ENCODE measurements around the gene AR. TPM values are rescaled to one million over a fixed set of nuclear protein-coding genes. Genes with fewer than 3 reads are reported as not detected.

AR gene
- total and polyA plus RNA-seq, 7 donors = under 0.01 to 9.1 (median 5.4) TPM; not detected in 1

- Histone ChIP-seq H3K27me3 (no peaks in the 10 kb centered on the region), H3K4me1 (peaks cover 0 to 9% (median 0%) of the 10 kb centered on the region in 4 donors), H3K4me3 (peak overlapping the region; percentile 36 to 56 (median 54)), H3K27ac (peak overlapping the region; percentile 1 to 81 (median 58)), H3K36me3 (no peaks in the 10 kb centered on the region), H3K9me3 (no peaks in the 10 kb centered on the region)
- DNase-seq = peak; percentile 63
- intact Hi-C loops (cut with DNase I) = no loop called here
- no peak for TF ChIP-seq POLR2A (IDR thresholded peaks at IDR 0.05)
- 1 to 7% methylated on average over 35 of the region's 35 CpGs for WGBS, 2 donors
These were observed 1.4 kb downstream of the AR start for GRCh38 chrX:67545036-67545821.

DNA sequence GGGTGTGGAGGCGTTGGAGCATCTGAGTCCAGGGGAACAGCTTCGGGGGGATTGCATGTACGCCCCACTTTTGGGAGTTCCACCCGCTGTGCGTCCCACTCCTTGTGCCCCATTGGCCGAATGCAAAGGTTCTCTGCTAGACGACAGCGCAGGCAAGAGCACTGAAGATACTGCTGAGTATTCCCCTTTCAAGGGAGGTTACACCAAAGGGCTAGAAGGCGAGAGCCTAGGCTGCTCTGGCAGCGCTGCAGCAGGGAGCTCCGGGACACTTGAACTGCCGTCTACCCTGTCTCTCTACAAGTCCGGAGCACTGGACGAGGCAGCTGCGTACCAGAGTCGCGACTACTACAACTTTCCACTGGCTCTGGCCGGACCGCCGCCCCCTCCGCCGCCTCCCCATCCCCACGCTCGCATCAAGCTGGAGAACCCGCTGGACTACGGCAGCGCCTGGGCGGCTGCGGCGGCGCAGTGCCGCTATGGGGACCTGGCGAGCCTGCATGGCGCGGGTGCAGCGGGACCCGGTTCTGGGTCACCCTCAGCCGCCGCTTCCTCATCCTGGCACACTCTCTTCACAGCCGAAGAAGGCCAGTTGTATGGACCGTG lies 2.2 kb downstream of the AR start:
- WGBS, 2 donors = 1 to 6% methylated on average over 40 to 41 of the region's 41 CpGs
- Histone ChIP-seq H3K27me3 (no peaks in the 10 kb centered on the region), H3K4me3 (peak overlapping the region; percentile 36 to 56 (median 54)), H3K4me1 (peaks cover 0 to 9% (median 0%) of the 10 kb centered on the region in 4 donors), H3K27ac (peak overlapping the region; percentile 1 to 81 (median 58)), H3K9me3 (no peaks in the 10 kb centered on the region), H3K36me3 (no peaks in the 10 kb centered on the region)
- TF ChIP-seq POLR2AphosphoS5 (IDR thresholded peaks at IDR 0.05) (no peak), POLR2A (IDR thresholded peaks at IDR 0.05) (no peak), CTCF (IDR thresholded peaks at IDR 0.05) (no peak), EP300 (IDR thresholded peaks at IDR 0.05) (no peak)
- intact Hi-C loops (cut with DNase I) = no loop called here
- peak; percentile 71 for DNase-seq

- WGBS, 2 donors = 27 to 29% methylated on average over 28 to 33 of the region's 44 CpGs
- DNase-seq = no peak
These were observed 2.9 kb downstream of the AR start for GRCh38 chrX:67546496-67547423.

DNA sequence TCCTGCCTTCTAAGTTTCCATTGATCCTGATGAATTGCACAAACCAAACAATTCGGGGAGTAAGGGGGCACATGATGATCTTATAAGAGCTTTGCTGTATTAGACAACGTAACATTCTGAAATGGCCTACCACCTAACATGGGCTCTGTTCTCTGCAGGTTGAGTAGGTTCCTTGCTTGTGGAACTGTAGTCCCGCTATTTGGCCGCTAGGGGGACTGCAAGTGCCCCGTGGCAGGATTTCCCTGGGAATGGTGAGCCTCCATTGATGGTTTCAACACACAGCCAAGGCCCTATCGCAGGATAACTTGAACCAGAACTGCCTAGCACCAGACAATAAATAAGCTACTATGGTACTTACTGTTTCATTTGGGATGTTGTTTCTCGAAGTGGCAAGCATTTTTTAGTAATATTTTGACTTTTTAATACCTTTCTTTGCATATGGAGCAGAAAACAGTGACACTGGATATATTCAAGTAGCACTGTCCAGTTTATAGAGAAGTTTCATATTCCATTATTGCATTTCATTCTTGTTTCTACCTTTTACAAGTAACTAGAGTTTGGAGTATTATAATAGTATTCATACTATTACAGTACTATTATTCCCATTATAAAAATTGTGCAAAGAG lies 11.9 kb downstream of the AR start:
- Histone ChIP-seq H3K4me1 (no peaks in the 10 kb centered on the region), H3K4me3 (no peak overlapping the region), H3K36me3 (no peaks in the 10 kb centered on the region), H3K9me3 (no peaks in the 10 kb centered on the region), H3K27me3 (no peaks in the 10 kb centered on the region), H3K27ac (no peak overlapping the region)
- WGBS, 2 donors = 29 to 40% methylated on average over 7 of the region's 7 CpGs
- TF ChIP-seq POLR2AphosphoS5 (IDR thresholded peaks at IDR 0.05) (no peak), CTCF (IDR thresholded peaks at IDR 0.05) (peak in 2 of 4 experiments; percentile 27 to 49)
- DNase-seq = no peak
- intact Hi-C loops (cut with DNase I) = no loop called here

More at GRCh38 chrX:67546496-67547423, 2.9 kb downstream of the AR start:
- no peaks in the 10 kb centered on the region for H3K36me3 ChIP-seq
- TF ChIP-seq POLR2A (IDR thresholded peaks at IDR 0.05) (no peak), EP300 (IDR thresholded peaks at IDR 0.05) (no peak), POLR2AphosphoS5 (IDR thresholded peaks at IDR 0.05) (no peak)
- H3K4me3 ChIP-seq = peak overlapping the region; percentile 36 to 56 (median 54)
- H3K27ac ChIP-seq = peak overlapping the region in 3 of 4 donors; percentile 56 to 81 (median 59)
- H3K4me1 ChIP-seq = peaks cover 0 to 9% (median 0%) of the 10 kb centered on the region in 4 donors
- H3K27me3 ChIP-seq = no peaks in the 10 kb centered on the region
- H3K9me3 ChIP-seq = no peaks in the 10 kb centered on the region
- intact Hi-C loops (cut with DNase I) = no loop called here

DNA sequence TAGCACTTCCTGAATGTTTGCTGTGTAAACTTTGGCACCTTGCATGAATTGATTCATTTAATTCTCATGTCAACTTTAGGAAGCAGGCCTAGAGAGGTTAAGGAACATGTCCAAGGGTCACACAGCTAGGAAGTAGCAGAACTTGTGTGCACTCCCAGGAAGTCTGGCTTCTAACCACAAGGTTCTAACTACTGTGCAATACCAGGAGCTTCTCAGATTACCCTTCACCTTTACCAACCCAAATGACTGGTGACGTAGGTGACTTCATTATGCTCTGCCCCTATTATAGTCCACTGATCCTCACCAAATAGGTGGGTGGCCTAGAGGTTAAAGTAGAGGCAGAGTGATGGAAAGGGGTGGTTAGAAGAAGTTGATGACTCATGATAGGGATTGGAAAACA lies 14.4 kb downstream of the AR start:
- Histone ChIP-seq H3K36me3 (no peaks in the 10 kb centered on the region), H3K4me3 (no peak overlapping the region), H3K4me1 (peaks cover 0 to 2% (median 0%) of the 10 kb centered on the region in 4 donors), H3K9me3 (no peaks in the 10 kb centered on the region), H3K27me3 (no peaks in the 10 kb centered on the region), H3K27ac (no peak overlapping the region)
- no peak for TF ChIP-seq POLR2A (IDR thresholded peaks at IDR 0.05)
- TF ChIP-seq POLR2AphosphoS5 (IDR thresholded peaks at IDR 0.05) = no peak
- TF ChIP-seq CTCF (IDR thresholded peaks at IDR 0.05) = no peak
- TF ChIP-seq EP300 (IDR thresholded peaks at IDR 0.05) = no peak
- 86 to 93% methylated on average over 1 of the region's 1 CpG for WGBS, 2 donors
- intact Hi-C loops (cut with DNase I) = no loop called here
- DNase-seq = no peak

Measured in sigmoid colon (tissue), 7 donors.